Tongue (tissue), 2 donors: ENCODE measurements around the gene MRPS30. TPM values are rescaled to one million over a fixed set of nuclear protein-coding genes. Genes with fewer than 3 reads are reported as not detected.
A peak's percentile ranks its signal among the peaks of the same experiment; 100 is the strongest.
"Not testable (repeated sequence)": the region's sequence is repeated elsewhere in the genome, so short reads cannot be mapped to it uniquely, and the experiment has no call there.

Source experiments
- DNase-seq: peaks from one replicate; pipeline ENCODE4 v3.0.0-alpha.2; 2015
- total RNA-seq: library from RNA; depleted of rRNA; stranded (reverse); fragments of >200 nt; gene quantifications from one replicate; pipeline ENCODE4 v1.2.3, GENCODE V29; 2014

The MRPS30 gene
- total RNA-seq, result 112 TPM

GRCh38 chr5:44808435-44809214 lies at the start of gene MRPS30:
Gene MRPS30 (plus strand): TSS chr5:44808947. CDS start chr5:44808963, 16 bp downstream.
- peak; percentile 99 for DNase-seq

GRCh38 chr5:44769200-44769876 lies 39.4 kb upstream of the MRPS30 start:
- no peak for DNase-seq

DNA sequence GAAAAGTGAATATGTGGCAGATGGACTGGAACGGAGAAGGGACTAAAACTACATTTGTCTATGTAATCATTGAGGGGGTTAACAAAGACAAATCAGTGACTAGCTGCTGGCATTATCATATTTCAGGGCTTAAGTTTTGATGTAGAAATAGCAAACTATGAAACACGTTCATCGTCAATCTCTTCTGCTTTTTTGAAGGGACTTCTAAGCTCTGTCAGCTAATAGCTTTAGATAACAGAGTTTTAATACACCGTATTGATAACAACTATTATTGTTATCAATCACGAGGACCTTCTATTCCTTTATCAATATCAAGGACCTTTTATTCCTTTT lies 38.9 kb upstream of the MRPS30 start:
- DNase-seq, result no peak

DNA sequence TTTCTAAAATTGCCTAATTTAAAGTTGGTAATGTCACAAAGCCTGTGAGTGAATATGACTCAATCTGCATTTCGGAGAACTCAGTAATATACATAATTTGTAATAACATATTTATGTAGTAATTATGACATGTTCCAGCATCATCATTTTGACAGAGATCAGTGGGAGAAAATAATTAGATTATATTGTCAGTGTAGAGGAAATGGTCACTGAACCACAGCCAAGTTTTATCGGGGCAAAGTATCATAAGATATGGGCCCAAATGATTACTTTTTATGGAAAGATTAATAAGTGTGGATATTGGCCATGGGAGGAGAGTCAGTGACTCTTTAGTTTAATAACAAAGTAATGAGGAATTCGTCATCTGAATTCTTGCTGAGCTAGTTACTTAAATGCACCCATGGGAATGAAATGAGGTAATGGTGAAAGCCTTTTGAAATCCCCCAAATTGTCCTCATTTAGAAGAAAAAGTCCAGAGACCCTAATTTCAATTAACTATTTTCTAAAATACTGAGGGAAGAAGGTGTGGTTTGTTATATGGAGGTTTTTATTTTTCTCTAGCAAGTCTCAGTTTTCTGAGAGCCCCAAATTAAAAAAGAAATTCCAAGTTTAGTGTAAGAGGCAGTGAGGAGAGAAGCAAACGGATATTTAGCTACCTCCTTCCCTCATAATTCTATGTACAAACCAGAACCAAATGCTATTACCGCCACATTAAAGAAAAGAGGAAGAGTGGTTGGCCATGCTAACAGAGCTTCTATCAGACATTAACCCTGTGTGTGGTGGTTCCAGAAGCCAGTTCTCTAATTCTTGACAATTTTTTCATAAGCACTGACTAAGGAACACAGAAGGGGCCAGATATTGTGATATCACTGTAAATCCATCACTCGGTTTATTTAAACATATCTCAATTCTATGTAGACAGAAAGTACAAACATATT lies 37.7 kb upstream of the MRPS30 start:
- DNase-seq, result peak; percentile 16

GRCh38 chr5:44772397-44772796 lies 36.4 kb upstream of the MRPS30 start:
- DNase-seq, result not testable (repeated sequence)

DNA sequence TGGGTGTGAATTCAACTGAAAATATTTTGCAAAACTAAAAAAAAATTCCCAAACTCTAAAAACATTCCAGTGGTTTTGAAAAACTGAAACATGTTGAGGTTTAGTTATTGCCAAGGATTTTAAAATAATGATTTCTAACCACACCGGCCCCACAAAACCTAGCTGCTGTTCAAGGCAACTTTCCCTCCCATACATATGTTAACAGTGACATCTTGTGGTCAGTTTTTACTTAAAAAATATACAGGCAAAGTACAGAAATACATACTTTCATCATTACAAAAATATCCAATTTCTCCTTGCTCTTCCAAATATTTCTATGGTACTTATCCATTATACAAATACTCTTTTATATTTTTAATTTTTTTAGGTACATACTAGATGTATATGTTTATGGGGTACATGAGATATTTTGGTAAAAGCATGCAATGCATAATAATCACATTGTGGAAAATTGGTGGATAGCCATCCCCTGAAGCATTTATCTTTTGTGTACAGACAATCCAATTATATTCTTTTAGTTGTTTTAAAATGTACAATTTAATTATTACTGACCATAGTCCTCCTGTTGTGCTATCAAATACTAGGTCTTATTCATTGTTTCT lies 34.4 kb upstream of the MRPS30 start:
- peak; percentile 82 for DNase-seq

DNA sequence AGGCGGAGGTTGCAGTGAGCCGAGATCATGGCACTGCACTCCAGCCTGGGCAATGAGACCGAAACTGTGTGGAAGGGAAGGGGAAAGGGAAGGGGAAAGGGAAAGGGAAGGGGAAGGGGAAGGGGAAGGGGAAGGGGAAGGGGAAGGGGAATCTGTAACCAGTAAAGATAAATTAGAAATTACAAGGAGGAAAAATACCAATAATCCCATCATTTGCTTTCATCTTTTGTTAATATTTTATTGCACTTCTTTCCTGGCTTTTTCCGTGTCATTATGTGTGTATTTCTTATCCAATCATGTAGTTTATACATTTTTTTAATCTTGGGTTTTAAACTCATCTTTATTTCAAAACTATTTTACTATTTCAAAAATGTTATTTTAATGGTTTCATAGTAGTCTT lies 29.6 kb upstream of the MRPS30 start:
- no peak for DNase-seq

GRCh38 chr5:44783634-44784315 lies 25.0 kb upstream of the MRPS30 start:
- no peak for DNase-seq

GRCh38 chr5:44787731-44788130 lies 21.0 kb upstream of the MRPS30 start:
- DNase-seq, result no peak

- DNase-seq, result not testable (repeated sequence)
These were observed 19.3 kb upstream of the MRPS30 start for GRCh38 chr5:44789372-44789995.

GRCh38 chr5:44792031-44792673 lies 16.6 kb upstream of the MRPS30 start:
- DNase-seq, result not testable (repeated sequence)

DNA sequence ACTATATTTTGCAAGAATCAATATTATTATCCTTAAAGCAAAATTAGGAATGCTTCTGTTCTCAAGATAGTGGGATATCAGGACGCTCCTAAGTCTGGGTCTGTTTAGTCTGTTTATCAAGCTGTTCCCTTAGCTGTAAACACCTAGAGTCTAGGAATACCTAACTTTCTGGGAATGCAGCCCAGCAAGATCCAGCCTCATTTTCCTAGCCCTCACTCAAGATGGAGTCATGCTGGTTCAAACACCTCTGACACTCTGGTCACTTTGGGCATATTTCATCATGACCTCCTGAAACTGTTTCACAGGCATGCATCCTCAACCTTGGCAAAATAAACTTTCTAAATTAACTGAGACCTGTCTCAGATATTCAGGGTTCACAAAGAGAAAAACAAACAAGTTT lies 14.4 kb upstream of the MRPS30 start:
- DNase-seq, result no peak

- no peak for DNase-seq
These were observed 13.3 kb upstream of the MRPS30 start for GRCh38 chr5:44795496-44795895.

DNA sequence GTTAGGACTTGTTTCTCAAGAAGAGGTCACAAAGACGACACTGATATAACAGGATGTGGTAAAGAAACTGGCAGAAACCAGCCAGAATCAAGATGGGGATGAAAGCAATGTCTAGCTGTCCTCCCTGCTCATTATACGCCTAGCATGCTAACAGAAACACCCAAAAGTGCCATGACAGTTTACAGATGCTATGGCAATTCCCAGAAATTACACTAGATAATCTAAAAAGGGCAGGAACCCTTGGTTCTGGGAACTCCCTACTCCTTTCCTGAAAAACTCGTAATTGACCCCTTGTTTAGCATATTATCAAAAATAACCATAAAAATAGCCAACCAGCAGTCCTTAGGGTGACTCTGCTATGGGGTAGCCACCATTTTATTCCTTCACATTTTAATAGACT lies 10.9 kb upstream of the MRPS30 start:
- DNase-seq, result no peak

- no peak for DNase-seq
These were observed 6.8 kb upstream of the MRPS30 start for GRCh38 chr5:44801992-44802391.

DNA sequence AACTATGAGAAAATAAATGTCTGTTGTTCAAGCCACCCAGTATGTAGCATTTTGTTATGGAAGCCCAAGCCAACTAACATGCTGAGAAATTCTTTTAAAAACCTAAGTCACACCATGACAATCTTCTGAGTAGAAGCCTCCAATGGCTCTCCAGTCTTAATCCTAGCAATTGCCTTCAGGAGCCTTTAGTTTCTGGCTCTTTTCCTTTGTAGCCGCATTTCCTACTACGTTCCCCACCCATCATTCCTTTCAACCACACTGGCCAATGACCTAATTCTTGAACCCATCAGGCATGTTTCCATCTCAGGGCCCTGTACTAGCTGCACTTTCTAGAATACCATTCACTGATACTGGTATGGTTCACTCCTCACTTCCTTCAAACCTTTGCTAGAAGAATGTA lies 2.1 kb upstream of the MRPS30 start:
- DNase-seq, result no peak

DNA sequence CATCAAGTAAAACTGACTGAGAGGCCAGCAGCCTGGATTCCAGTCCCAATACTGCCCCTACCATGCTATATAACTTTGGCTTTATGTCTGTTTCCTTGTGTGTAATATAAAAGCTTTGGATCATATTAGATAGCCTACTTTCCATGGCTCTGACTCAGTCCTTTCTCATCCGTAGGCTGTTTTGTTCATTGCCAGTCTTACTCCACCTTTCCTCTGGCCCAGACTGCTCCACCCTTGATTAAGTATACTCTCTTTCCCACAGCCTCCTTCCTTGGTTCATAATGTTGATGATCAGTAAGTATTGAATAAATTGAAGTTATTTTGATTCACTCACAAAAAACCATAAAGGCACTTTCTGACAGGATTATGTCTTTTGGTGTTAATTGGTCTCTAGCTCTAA lies 1.5 kb upstream of the MRPS30 start:
- no peak for DNase-seq

DNA sequence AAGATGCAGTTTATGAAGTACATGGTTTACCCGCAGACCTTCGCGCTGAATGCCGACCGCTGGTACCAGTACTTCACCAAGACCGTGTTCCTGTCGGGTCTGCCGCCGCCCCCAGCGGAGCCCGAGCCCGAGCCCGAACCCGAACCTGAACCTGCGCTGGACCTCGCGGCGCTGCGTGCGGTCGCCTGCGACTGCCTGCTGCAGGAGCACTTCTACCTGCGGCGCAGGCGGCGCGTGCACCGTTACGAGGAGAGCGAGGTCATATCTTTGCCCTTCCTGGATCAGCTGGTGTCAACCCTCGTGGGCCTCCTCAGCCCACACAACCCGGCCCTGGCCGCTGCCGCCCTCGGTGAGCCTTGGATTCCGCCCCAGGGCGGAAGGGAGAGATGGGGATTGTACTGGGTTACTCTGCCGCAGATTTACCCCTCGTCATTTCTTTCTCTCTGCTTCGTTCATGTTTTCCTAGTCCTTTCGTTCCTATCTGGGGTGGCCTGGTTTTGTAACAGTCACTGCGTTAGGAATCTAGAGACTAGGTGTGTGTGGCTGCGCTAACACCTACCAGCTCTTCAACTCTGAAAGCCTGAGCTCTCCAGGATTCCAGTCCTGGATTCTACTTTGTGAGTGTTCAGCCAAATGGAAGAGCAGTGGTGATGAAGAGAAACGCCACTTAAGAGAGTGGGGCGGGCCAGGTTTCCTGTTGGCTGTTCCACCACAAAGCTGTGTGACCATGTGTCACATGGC lies 638 bp downstream of the MRPS30 start:
- peak; percentile 73 for DNase-seq

- no peak for DNase-seq
These were observed 1.2 kb downstream of the MRPS30 start for GRCh38 chr5:44809956-44810420.

- DNase-seq, result no peak
These were observed 6.0 kb downstream of the MRPS30 start for GRCh38 chr5:44814761-44815160.
